Measurements from ENCODE around the gene VWA8.

VWA8 gene

GRCh38 chr13:41562541-41563178 lies 398.2 kb downstream of the VWA8 start:
- Histone ChIP-seq H3K36me3 (replicated peaks) (no peaks in the 10 kb centered on the region), H3K4me3 (ENCODE audit: low read depth, low read length) (no peak overlapping the region), H3K27ac (peak overlapping the region; percentile 57), H3K27me3 (replicated peaks) (no peaks in the 10 kb centered on the region)
- in situ Hi-C loops (cut with HindIII; ENCODE audit: low pct_ligation_motif_present, low sequenced_read_pairs): no loop called here
- no peak for DNase-seq
- TF ChIP-seq, protein P1, sequence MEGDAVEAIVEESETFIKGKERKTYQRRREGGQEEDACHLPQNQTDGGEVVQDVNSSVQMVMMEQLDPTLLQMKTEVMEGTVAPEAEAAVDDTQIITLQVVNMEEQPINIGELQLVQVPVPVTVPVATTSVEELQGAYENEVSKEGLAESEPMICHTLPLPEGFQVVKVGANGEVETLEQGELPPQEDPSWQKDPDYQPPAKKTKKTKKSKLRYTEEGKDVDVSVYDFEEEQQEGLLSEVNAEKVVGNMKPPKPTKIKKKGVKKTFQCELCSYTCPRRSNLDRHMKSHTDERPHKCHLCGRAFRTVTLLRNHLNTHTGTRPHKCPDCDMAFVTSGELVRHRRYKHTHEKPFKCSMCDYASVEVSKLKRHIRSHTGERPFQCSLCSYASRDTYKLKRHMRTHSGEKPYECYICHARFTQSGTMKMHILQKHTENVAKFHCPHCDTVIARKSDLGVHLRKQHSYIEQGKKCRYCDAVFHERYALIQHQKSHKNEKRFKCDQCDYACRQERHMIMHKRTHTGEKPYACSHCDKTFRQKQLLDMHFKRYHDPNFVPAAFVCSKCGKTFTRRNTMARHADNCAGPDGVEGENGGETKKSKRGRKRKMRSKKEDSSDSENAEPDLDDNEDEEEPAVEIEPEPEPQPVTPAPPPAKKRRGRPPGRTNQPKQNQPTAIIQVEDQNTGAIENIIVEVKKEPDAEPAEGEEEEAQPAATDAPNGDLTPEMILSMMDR (IDR thresholded peaks at IDR 0.05; ENCODE audit: low read depth, low read length, missing control alignments): no peak

GRCh38 chr13:41562083-41562482 lies 398.8 kb downstream of the VWA8 start:
- TF ChIP-seq, protein P1 (IDR thresholded peaks at IDR 0.05; ENCODE audit: low read depth, low read length, missing control alignments): no peak
- DNase-seq: peak; percentile 95
- Histone ChIP-seq H3K27ac (peak overlapping the region; percentile 57), H3K4me3 (ENCODE audit: low read depth, low read length) (no peak overlapping the region), H3K36me3 (replicated peaks) (no peaks in the 10 kb centered on the region), H3K27me3 (replicated peaks) (no peaks in the 10 kb centered on the region)
- in situ Hi-C loops (cut with HindIII; ENCODE audit: low pct_ligation_motif_present, low sequenced_read_pairs): no loop called here

GRCh38 chr13:41561170-41561569 lies 399.7 kb downstream of the VWA8 start:
- Histone ChIP-seq H3K27me3 (replicated peaks) (no peaks in the 10 kb centered on the region), H3K36me3 (replicated peaks) (no peaks in the 10 kb centered on the region), H3K27ac (no peak overlapping the region), H3K4me3 (ENCODE audit: low read depth, low read length) (no peak overlapping the region)
- in situ Hi-C loops (cut with HindIII; ENCODE audit: low pct_ligation_motif_present, low sequenced_read_pairs): no loop called here
- TF ChIP-seq, protein P1 (IDR thresholded peaks at IDR 0.05; ENCODE audit: low read depth, low read length, missing control alignments): no peak
- no peak for DNase-seq

DNA sequence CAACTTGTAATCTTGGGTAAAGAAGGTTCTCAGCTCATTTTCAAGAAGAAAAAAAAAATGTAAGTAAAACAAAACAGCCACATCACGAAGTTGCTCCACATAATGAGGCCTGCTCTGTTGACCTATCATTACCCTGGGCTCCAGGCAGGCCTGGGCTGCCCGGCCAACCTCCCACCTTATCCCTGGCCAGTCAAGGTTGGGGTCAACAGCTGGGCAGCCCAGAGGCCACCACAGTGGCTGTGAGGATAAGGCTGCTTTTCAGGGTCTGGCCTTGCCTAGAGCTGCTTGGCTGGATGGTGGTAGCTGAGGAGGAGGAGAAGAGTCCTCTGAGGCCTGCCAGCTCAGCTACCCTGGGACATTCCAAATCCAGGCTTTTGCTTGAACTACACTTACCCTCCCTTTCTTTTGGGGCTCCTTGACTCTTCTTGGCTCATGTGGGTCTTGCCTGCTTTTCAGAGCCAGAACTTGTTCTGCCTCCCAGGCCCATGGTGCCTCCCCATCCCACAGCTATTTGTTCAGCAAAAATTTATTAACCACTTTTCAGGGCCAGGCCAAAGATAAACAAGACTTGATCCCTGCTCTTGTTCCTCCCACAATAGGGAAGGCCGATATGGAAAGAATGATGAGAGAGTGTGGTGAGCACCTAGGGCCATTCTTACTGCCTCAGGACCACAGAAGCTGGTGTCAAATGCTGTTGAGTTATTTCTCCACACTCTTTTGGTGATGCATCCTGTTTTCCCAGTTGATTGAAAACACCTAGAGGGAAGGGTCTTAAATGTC lies 401.9 kb downstream of the VWA8 start:
- Histone ChIP-seq H3K27ac (no peak overlapping the region), H3K4me3 (ENCODE audit: low read depth, low read length) (no peak overlapping the region), H3K36me3 (replicated peaks) (no peaks in the 10 kb centered on the region), H3K27me3 (replicated peaks) (no peaks in the 10 kb centered on the region)
- in situ Hi-C loops (cut with HindIII; ENCODE audit: low pct_ligation_motif_present, low sequenced_read_pairs): no loop called here
- DNase-seq: no peak
- TF ChIP-seq, protein P1 (IDR thresholded peaks at IDR 0.05; ENCODE audit: low read depth, low read length, missing control alignments): no peak

GRCh38 chr13:41557719-41558118 lies 403.2 kb downstream of the VWA8 start:
- Histone ChIP-seq H3K4me3 (ENCODE audit: low read depth, low read length) (no peak overlapping the region), H3K27me3 (replicated peaks) (no peaks in the 10 kb centered on the region), H3K36me3 (replicated peaks) (no peaks in the 10 kb centered on the region), H3K27ac (no peak overlapping the region)
- no peak for DNase-seq
- TF ChIP-seq, protein P1 (IDR thresholded peaks at IDR 0.05; ENCODE audit: low read depth, low read length, missing control alignments): no peak
- in situ Hi-C loops (cut with HindIII; ENCODE audit: low pct_ligation_motif_present, low sequenced_read_pairs): no loop called here
